MM.1S (cell line): ENCODE data around the gene GPR150.

Source experiments
- EZH2phosphoT487 ChIP-seq: fragments of 300-600 bp; sonication (generic); IDR thresholded peaks from 2 replicates; pipeline ENCODE4 v1.6.1; 2018; ENCODE audit warnings: antibody characterized with exemption, low read length
- TF ChIP-seq, protein P1 (sequence below): fragments of 300-600 bp; sonication (generic); IDR thresholded peaks from 2 replicates; pipeline ENCODE4 v1.5.1; 2016; ENCODE audit warnings: antibody characterized with exemption, low read length, mixed read lengths

DNA sequence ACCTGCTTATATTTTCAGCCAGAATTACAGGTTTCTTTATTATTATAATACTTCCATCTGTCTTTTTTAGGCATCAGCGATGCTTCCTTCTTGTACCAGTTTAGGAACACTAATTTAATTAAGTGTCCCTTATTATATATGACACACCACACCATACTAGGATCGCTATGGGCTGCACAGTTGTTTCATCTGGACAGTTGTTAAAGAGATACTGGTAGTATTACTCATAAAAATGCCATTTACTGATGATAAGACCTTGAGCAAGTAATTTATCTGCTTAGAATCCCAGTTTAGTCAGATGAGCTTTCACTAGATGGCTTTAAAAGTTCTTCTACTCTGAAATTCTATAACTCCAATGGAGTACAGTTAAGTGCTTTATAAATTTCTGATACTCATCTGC is 47.9 kb upstream of the GPR150 start:
- TF ChIP-seq, protein P1, sequence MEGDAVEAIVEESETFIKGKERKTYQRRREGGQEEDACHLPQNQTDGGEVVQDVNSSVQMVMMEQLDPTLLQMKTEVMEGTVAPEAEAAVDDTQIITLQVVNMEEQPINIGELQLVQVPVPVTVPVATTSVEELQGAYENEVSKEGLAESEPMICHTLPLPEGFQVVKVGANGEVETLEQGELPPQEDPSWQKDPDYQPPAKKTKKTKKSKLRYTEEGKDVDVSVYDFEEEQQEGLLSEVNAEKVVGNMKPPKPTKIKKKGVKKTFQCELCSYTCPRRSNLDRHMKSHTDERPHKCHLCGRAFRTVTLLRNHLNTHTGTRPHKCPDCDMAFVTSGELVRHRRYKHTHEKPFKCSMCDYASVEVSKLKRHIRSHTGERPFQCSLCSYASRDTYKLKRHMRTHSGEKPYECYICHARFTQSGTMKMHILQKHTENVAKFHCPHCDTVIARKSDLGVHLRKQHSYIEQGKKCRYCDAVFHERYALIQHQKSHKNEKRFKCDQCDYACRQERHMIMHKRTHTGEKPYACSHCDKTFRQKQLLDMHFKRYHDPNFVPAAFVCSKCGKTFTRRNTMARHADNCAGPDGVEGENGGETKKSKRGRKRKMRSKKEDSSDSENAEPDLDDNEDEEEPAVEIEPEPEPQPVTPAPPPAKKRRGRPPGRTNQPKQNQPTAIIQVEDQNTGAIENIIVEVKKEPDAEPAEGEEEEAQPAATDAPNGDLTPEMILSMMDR, result no peak
- no peak for TF ChIP-seq EZH2phosphoT487
